GM18907 (cell line): ENCODE results near the gene NFASC.

Experiments
- ATAC-seq: cut with Tn5 transposase; IDR thresholded peaks from one replicate; pipeline ENCODE4 v1.9.1; 2021; ENCODE audit warnings: mild to moderate bottlenecking, moderate library complexity; ENCODE audit not compliant: unreplicated experiment

The NFASC gene

DNA sequence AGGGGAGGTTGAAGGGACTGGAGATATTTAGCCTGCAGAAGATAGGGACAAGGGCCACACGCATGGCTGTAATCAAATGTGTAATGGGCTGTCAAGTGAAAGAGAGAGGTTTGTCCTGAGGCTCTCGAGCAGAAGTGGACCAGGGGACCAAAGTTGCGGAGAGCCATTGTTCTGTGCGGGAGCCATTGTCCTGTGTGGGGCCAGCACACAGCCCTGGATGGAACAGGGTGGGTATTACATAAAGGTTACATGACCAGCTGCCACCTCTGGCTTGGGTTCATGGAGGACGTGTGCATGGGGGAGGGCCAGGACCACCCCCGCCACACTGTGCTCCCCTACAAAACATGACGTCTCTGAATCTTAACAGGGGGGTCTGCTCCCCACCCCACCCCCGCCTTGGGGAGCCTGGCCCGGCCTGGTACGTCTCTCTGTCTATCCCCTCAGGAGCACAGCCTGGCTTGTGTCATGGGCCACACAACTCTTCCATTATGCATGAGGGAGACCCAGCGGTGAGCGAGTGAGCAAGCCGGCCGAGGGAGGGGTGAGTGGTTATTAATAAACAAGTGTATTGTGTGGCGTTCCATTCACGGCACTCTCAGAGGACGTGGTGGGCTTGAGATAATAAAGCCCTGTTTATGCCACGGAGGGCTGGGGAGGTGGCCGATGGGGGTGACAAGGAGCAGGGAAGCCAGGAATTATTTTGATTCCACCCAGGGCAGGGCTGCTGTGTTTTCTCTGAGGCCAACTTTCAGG, at the start of gene NFASC:
NFASC (plus strand) TSS at position 703 of the 753 bp plus-strand sequence. CDS start 73,454 bp downstream, outside the sequence.
- no peak for ATAC-seq

DNA sequence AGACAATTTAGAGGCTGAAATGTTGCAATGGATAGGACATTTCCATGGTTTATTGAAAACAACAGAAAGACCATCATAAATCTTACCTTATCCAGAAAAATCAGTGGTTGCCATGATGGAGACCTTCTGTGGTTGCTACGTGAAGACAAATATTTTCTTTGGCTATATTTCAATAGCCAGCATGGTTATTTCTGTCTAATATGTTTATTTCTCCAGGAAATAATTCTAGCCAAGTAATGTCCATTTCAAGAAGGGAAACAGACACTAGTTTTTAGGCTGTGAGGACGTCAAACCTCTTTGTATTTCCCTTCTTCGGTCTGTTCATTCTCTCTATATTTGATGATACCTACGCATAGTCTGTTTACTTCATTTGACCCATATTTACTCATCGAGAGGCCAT, 49.2 kb upstream of the NFASC start:
- ATAC-seq, result no peak

DNA sequence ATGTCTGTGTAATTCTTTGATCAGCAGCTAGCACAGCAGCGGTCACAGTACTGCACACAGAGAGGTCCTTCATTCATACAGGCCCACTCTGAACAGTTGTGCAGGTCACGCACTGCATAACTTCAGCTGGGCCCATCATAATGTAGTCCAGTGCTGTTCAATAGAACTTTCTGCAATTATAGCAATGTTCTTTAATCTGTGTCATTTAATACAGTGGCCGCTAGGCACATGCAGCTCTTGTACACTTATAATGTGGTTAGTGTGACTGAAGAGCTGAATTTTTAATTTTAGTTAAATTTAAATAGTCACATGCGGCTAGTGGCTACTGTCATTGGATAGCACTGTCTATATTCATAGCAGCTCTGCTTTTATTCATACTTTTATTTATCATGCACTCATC, 48.7 kb upstream of the NFASC start:
- no peak for ATAC-seq

DNA sequence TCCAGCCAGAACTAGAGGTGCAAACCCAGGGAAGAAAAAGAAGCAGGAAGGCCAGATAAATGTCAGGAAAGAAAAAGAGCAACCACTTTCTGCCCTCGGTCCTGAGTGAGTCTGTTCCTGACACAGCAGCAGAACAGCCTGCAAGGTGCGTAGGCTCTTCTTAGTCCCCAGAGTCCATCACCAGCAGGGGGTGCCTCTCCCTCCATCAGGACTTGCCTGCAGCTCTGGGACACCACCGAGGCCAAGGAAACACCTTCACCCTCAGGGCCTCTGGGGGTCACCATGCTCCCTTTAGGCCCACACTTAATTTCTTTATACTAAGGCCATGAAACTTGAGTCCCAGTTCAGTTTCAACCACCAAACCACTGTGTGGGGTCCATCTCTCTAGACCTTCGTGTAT, 43.7 kb upstream of the NFASC start:
- ATAC-seq, result no peak

DNA sequence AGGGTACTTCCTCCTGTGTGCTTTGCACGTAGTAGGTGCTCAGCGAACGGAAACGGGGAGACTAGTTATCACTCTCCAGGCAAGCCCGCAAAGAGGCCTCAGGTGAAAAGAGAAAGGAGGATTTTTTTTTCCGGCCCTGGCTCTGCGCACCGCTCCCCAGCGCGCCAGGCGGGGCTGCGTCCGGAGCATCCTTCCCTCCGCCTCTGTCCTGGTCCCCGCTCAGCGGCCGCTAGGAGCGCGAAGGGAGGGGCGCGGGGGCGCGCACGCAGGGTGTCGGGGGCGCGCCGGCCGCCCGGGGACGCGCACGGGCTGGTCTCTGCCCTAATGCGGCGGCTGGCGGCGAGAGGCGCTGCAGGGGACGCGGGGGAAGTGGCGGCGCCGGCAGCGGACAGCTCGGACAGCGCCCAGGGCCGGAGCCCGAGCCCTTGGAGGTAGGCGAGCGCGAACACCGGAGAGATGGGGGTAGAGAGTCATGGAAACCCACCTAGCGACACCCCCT, 42.3 kb upstream of the NFASC start:
- no peak for ATAC-seq

DNA sequence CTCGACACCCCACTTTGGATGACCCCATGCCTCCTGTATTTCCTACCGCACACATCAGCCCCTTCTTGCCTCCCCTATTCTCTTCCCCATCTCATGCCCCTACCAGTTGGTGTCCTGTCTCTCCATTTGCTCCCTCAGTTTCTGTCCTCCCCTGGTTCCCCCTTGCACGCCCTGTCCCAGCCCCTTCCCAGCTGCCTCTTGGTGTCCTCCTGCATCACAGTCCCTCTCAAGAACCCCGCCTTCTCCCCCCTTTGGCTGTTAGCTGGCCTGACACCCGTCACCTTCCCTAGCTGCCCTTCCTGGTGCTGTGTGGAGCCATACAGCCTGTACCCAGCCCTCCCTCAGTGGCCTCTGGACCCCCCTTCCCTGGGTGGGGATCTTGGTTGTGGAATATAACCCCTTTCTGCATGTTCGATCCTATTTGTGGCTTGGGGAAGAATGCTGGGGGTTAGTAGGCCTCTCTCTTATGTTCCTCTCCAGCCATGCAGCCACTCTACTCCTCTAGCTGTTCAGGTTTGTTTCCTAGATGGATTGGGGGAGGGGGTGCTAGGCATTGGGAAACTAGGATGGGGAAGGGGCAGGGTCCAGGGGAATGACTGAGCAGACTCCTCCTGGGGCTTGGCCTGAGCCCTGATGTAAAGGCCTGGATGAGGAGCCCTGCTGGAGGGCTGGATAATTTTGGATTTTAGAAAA, 41.4 kb upstream of the NFASC start:
- no peak for ATAC-seq

DNA sequence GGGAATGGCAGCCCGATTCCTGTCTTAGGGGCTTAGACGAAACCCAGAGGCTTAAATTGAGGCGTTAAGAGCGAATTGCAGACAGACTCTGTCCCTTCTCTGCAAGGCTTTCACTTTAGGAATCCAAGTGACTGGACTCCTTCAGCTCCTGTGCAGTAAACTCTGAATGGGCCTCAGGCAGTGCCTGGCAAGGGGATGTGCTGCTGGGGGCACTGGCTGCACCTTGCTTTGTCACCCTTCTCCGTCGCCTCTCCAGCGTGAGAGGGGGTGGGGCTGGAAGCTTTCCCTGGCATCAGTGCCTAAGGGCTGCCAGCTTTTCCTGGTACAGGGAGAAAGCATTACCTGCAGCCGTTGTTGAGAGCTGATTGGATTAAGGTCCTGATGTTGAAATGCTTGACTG, 39.9 kb upstream of the NFASC start:
- ATAC-seq, result no peak

DNA sequence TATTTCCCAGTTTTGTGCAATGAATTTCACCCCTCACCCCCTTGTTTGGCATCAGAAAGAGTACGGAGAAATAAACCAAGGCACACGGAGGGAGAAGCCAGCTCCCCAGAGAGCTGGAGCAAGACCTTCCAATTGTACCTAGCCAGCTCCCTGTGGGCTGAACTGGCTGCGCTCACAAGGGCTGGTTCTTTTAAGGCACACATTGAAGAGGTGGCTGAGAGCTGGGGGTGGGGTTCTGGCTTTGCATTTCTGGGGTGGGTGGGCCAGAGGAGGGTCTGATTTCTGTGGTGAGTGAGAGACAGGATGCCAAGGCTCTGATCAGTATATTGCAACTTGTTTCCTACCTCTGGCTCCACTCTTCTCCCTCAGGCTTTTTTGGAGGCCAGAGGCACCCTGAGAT, 39.5 kb upstream of the NFASC start:
- ATAC-seq, result no peak

DNA sequence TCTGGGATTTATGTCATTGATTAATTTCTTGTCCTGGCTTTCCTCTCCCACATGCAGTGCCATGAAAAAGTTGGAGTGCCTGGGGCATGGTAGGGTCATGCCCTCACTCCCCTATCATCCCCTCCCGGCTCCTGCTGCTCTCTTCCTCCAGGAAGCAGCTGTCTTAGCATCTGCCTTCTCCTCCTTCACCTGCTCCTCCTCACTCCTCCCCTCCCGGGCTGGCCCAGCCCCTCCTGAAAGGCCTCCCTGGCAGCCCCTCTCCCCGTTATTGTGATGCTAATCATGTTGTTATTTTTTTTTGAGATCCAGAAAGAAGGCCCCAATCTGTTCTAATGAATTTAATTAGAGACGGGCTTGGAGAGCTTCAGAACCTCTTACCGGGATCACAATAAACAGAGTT, 36.3 kb upstream of the NFASC start:
- no peak for ATAC-seq

DNA sequence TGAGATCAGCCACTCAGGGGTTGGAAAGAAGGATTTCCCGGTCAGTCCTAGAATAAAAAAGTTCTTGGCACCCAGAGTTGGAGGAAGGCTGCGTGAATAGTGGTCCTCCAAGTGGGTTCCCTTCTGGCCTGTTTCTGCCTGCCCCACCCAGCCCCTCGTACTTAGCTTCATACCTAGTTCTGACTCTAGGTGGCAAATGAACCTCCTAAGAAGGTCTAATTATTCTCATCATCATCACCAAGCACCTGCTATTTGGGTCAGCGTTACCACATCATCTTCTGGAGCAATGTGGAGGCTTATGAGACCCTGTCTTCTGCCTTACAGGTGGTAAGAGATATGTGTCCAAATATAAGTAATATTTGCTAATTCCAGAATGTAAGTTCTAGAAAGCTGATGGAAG, 35.9 kb upstream of the NFASC start:
- no peak for ATAC-seq

DNA sequence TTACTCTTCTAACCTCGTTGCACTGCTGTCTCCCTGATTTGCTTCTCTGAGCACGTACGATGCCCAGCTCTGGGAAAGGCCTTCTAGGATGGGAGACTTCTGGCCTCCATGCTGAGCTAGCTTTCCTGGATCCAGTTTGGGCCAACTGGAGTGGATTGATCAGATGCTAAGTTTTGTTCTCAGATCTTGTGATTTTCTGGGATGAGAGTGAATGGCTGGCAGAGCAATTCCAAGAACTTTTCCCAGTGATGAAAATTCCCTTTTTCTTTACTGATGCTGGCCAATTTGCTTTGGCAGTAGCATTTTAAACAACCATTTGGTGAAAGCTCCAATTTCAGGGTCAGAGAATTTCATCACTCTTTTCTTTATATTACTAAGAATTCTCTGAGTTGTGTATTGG, 34.9 kb upstream of the NFASC start:
- ATAC-seq, result no peak

DNA sequence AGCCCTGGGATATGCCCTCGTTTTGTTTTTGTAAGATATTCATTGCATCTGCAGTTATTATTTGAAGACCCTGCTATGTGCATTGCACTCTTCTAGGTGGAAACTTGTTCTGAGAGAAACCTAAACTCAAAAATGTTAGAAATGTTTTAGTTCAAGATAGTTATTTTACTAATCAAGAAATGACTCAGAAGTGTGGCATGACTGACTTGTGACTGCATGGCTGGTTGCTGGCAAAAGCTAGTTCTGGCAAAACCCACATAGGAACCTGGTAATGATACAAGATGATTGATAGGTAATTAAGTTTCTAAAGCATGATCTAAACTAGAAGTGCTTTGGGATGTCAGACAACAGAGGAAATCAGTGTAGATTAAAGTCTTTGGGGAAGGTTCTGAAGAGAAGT, 33.8 kb upstream of the NFASC start:
- no peak for ATAC-seq

DNA sequence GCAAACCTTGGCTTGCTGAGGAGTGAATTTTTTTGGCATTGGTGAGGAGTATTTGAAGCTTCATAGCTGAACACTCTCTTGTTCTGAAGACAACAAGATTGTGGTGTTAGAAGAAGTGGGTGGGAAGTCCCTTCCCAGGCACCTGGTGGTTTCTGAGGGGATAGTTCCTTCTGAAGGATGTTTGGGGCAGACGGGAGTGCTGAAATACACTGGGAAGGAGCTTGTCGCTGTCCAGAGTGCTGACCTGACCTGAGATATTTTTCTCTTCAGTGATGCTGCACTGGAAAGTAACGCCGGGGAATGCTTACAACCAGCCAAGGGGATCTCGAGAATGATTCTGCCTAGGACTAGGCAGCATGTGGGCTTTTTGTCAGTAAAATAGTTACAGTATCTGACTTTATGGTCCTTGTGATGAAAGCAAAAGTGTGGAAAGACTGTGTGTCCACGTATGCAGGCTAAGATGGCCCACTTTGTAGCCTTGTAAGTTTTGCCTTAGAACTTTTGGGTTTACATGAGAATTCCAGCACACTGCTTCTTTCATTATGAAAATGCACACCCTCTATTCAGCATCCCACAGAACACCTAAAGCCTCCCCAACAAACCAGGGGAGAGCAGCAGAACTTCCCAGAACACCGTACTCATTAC, 33.1 kb upstream of the NFASC start:
- ATAC-seq, result no peak

DNA sequence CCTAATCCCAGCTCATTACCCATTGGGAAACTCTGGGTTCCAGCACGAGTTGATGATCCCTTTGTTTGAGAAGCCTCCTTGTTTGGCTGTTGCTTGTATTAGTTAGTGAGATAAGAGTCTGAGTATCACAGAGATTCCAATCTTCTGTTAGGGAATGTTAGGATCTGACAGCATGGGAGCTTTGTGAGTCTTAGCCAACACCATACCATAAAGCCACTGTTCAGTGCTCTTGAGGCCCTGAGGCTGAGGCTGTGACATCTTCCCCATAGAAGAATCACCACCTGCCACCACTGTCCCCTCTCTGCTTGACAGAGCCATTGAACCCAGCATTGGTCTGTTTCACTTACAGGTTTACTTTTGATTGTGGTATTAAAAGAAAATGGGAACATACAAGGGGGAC, 29.3 kb upstream of the NFASC start:
- ATAC-seq, result no peak

DNA sequence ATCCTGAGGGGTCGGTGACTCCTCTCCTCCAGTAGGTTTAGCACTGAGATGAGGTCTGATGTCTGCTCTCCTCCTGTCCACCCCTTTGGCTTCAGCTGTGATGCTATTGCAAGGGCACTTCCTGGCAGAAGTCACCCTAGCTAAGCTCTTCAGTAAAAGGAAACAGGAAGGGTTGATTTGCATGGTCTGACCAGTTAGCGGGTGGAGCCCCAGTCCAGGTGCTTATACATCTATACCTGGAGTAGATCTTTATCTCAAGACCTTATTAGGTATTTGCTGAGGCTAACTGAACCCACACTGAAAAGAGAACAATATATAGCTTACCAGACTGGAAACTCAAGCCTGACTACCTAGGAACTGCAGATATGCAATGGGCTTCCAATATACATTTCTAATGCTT, 28.9 kb upstream of the NFASC start:
- no peak for ATAC-seq

DNA sequence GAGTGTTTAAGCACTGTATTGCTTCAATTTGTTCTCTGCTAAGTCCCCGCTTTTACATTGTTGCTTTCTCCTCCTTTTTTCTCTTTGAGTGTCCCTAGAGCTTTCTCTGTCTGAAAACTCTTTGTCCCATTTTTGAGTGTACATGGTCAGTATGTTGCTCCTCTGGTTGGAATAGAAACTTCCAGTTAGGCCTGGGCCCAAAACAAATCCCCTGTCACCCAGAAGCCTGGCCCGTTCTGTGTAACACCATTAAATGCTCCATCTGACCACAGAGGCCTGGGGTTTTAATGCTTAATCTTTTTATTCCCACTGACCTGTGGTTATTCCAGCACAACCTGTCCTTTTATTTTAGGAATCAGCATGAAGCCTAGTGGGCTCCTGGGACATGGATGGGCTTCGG, 28.3 kb upstream of the NFASC start:
- no peak for ATAC-seq

DNA sequence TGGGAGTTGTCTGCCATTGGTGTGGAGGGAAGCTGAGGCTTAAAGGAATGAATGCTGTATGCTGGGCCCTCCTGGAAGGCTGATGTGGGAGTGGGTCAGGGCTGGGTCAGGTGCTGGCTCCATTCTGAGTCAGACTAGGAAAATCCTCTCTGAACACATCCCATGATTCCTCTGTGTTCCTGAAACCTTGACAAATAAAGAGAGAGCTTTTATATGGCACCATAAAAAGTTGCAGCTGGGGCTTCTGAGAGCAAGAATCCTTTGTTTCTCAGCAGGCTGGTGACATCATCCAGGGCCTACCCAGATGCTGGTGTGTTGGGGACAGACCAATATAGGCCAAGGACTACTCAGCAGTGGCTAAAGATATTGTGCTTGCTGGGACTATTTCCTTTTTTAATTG, 27.8 kb upstream of the NFASC start:
- ATAC-seq, result no peak

DNA sequence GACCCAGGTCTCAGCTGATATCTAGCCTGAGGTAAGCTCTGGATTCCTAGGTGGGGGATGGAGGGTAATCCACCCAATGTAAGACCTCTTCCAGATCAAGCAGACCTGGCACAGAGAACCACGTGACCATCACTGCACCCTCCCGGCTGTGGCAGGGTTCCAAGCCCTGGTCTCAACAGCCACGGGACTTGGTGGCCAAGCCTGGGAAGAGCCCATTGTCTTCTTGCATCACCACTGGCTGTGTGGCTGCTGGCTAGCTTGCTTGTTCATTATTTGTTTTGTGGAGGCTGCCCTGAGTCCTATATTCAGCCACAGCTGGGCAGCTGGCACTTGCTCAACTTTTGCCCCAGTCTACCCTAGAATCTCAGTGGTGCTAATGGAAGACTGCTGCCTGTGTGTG, 24.1 kb upstream of the NFASC start:
- ATAC-seq, result no peak

DNA sequence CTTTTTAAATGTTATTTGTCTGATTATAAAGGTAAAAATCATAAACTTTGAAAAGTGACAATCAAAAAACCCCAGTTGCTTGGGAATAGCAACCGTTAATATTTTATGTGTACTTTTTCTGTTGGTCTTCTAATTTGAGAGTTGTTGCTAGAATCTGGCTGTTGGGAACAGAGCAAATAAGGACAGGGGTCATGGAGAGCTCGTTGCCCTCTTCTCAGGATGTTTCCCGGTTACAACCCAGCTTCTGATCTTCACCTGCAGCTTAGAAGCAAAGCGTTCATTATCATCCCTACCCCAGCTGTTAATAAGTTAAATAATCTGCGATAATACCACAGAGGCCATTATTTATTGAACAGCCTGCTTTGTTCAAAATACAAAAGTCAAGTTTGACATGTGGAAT, 22.1 kb upstream of the NFASC start:
- no peak for ATAC-seq

DNA sequence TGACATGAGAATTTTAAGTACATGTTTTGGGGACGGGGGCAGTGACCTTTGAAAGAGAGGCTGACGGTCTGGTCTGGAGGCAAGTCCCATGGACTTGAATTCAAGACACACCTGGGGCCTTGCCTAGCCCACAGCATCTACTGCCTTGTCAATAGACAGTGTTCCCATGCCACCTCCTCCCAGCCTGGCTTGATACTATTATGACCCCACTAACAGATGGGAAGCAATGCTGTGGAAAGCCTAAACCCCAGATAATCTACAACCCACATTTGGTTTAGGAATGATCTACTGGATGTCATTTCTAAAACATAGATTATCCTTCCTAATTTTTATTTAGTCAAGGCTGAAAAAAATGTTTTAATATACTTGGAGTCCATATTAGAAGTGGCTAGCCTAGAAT, 17.8 kb upstream of the NFASC start:
- ATAC-seq, result no peak

DNA sequence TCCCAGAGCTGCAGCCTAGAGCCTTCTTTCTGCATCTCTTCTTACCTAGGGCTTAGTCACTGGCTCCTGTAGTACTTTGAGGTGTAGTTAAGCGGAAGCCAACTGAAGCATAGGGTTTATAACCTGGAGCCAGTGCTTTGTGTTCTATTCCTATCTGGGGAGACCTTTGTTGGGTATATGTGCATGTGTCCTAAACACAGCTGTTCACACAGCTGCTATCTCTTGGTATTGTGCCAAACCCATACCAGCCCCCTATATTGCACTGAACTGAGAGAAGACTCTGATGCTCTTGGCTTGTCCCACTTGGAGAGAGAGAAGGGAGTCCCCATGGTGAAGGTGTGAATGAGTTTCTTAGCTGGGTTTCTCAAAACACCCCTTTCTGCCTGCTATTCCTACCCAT, 17.2 kb upstream of the NFASC start:
- no peak for ATAC-seq

DNA sequence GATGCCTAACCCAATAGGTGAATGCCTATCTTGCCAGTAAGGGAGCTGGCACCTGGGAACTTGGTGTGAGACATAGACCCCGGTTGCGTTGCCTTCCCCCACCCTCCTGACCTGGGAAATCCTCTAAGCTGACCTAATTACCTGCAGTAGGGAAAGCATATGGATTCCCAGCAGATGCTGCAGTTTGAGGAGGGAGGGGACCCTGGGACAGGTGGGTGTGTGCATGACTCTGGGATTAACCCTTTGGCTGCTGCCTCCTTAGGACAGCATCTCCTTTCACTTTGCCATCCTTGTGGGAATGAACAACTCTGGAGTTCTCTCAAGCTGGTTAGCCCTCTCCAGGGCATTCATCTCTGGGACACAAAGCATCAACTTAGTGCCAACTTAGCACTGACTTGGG, 16.4 kb upstream of the NFASC start:
- no peak for ATAC-seq
